Transverse colon (tissue), 3 donors: ENCODE measurements around the gene MPC2.

Experiments
- POLR2A ChIP-seq: fragments of 450-650 bp; IDR thresholded peaks from one replicate; pipeline ENCODE4 v1.6.1; 2016; ENCODE audit warnings: antibody characterized with exemption, mild to moderate bottlenecking, moderate library complexity
- TF ChIP-seq, protein P1 (sequence below), 5 experiments: fragments of 200-600 bp in 3 of 5; fragments of 450-650 bp in 2 of 5; sonication (generic) in 3 of 5; IDR thresholded peaks; 1 replicate in 2 of 5; 2 replicates in 3 of 5; pipeline ENCODE4 v1.5.1; 2016 to 2017; ENCODE audit warnings: antibody characterized with exemption in 5 of 5, inconsistent platforms in 3 of 5, mild to moderate bottlenecking in 2 of 5, moderate library complexity in 1 of 5

DNA sequence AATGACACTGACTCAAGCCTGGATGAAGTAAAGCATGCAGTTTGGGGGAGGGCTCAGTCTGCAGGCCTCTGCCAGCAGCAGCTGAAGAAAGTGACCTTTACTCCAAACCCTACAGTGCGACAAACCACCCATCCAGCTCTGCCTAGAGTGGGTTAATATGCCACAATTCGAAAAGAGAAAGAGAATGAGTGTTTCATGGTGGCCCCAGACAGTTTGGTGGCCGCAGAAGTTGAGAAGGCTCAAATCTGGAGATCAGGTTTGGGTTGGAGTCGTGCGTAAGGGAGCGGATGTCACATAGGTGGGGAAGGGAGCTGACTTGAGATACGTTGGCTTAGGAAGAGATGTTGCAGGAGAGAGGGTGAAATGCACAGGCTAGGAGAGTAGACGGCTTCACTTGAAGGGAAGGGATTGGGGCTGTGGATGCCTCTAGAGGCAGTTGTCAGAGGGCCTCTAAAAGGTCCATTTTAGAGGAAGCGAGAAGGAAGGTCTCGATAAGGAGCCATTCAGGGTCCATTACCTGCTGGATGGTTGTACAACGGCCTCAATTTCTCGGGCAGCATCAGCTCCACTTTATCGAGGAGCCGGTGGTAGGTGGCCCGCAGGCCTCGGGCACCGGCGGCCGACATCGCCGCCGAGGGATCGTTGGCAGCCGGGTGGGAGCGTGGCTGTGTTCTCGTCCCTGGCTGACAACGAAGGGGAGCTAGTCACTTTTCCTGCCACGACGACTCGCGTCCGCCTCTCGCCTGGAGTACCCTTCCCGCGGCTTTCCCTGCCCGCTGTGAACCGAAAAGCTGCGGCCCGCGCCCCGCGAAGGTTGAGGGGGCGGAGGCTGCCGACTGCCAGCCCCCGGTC is 1.4 kb downstream of the MPC2 start:
- TF ChIP-seq POLR2A: peak; percentile 86
- TF ChIP-seq, protein P1, sequence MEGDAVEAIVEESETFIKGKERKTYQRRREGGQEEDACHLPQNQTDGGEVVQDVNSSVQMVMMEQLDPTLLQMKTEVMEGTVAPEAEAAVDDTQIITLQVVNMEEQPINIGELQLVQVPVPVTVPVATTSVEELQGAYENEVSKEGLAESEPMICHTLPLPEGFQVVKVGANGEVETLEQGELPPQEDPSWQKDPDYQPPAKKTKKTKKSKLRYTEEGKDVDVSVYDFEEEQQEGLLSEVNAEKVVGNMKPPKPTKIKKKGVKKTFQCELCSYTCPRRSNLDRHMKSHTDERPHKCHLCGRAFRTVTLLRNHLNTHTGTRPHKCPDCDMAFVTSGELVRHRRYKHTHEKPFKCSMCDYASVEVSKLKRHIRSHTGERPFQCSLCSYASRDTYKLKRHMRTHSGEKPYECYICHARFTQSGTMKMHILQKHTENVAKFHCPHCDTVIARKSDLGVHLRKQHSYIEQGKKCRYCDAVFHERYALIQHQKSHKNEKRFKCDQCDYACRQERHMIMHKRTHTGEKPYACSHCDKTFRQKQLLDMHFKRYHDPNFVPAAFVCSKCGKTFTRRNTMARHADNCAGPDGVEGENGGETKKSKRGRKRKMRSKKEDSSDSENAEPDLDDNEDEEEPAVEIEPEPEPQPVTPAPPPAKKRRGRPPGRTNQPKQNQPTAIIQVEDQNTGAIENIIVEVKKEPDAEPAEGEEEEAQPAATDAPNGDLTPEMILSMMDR (IDR thresholded peaks at IDR 0.05): peak in 1 of 5 experiments; percentile 21
